NCI-H1092 treated with DMSO at 0.1 percent for 48 hours (cell line): ENCODE results near the gene IFI27.
"Not testable (repeated sequence)": the region's sequence is repeated elsewhere in the genome, so short reads cannot be mapped to it uniquely, and the experiment has no call there.

Experiments used
- DNase-seq: peaks from one replicate; lab custom pipeline; 2025; lab: John Stamatoyannopoulos, UW

IFI27 gene

DNA sequence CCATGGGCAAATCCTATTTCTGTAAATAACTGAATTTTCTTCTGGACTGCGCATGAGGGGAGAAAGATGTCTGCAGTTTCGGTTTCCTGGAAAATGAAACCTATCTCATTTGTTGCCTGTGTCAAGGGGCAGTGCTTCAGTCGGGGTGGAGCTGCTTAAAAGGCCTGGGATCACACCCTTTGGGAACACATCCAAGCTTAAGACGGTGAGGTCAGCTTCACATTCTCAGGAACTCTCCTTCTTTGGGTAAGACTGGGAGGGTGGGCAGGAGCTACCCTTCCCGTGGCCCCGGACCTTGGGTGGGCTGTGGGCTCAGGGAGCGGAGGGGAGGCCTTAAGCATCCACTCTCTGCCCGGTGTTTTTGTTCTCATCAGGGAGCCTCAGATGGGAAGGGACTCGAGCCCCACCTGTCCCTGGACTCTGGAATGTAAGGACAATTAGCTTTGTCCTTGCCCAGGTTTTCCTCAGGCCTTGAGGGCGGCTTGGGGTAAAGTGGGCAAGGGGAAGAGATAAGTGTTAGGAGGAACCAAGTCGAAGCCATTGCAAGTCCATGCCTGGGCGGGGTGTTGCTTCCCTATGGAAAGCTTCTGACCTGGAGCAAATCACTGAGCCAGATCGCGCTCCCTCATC lies at the start of gene IFI27:
TSS of gene IFI27 (plus strand) at position 185 of the 630 bp plus-strand sequence.
- DNase-seq, result no peak

DNA sequence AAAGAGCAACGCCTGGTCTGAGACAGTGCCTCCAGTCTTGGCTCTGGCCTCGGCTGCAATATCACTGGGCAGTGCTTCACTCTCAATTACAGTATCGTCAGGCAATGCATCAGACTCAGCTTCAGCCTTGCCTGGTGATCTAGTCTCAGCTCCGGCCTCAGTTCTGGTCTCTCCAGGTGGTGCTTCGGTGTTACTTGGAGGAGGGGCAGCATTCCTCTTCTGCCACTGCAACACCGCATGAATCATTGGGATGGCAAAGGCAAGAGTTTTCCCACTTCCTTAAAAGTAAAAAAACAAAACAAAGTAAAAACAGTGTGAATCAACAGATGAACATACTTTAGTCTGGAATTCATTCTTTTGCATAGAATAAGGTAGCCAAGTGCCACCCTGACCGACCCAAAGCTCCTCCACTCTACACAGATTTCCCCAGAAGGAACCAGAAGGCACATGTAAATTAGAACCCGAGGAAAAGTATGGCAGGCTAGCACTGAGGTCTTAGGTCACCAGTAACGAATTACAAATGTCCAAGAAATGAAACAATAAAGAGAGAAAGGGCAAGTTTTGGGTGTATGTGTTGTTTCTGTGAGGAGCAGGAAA lies 48.1 kb upstream of the IFI27 start:
- no peak for DNase-seq

DNA sequence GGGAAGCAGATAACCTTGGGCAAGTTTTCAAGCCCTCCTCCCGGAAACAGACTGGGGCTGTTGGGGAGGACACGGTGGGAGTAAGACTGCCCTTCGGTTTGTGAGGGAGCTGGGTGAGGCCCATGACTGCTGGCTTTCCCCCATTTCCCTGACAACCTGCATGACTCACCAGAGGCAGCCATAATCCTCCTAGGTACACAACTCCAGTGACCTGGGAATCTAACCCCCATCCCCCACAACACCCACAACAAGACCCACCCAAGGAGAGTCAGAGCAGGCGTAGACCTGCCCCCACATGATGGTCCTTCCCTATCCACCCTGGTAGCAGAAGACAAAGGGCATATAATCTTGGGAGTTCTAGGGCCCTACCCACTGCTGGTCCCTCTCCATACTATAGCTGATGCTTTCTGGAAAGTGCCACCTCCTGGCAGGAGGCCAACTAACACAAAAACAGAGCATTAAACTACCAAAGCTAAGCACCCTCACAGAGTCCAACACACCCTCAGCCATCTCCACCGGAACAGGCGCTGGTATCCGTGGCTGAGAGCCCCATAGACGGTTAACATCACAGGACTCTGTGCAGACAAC lies 44.4 kb upstream of the IFI27 start:
- DNase-seq, result peak; percentile 3

DNA sequence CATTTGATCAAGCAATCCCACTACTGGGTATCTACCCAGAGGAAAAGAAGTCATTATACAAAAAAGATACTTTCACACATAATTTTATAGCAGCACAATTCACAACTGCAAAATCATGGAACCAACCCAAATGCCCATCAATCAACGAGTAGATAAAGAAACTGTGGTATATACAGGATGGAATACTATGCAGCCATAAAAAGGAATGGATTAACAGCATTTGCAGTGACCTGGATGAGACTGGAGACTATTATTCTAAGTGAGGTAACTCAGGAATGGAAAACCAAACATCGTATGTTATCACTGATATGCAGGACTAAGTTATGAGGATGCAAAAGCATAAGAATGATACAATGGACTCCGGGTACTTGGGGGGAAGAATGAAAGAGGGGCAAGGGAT lies 38.5 kb upstream of the IFI27 start:
- not testable (repeated sequence) for DNase-seq

DNA sequence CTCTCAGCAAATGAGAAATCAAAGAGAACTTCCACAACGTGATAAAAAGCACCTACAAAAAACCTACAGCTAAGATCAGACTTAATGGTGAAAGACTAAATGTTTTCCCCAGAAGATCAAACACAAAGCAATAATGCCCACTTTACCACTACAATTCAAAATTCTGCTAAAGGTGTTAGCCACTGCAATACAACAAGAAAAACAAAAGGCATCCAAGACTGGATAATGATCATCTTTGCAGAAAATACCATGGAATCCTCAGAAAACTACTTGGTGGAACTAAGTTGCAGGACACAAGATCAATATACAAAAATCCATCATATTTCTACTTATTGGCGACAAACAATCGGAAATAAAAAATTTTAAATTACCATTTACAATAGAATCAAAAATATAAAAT lies 36.0 kb upstream of the IFI27 start:
- DNase-seq, result no peak

DNA sequence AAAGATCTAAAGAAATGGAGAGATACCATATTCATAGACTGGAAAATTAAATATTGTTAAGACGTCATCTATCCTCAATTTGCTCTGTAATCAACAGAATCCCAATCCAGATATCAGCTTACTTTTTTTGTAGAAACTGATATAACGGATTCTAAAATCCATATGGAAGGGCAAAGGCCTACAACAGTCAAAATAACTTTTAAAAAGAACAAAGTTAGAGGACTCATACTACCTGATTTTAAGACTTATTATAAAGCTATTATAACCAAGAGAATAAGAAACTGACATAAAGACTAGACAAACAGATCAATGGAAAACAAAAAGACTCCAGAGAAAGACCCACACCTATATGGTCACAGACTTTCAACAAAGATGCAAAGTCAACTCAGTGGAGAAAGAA lies 35.5 kb upstream of the IFI27 start:
- DNase-seq, result no peak

DNA sequence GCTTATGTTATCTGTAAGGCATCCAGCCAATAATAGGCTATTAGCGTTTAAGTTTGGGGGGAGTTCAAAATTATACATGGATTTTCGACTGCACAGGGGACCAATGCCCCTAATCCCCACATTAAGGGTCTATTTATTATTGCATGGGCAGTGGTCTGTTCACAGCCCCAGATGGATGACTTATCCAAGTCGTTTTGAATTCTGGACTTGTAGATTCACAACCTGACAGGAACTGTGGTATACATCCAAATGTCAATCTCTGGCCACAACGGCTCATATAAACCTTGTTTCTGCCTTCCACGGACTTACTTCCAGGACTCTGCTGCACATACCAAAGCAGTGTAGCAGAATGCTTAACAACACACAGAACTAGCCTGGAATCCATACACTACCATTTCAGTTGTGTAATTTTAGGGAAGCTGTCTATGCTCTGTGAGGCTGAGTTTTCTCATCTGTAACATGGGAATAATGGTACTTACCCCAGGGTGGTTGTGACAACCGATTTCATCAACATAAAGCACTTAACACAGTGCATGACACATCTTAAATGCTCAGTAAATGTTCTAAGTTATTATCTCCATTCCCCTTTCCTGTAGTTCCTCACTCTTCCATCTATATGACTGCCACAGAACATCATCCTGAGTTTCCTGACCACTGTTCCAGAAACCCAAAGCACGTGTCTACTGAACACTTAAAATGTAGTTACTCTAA lies 33.3 kb upstream of the IFI27 start:
- DNase-seq, result no peak

DNA sequence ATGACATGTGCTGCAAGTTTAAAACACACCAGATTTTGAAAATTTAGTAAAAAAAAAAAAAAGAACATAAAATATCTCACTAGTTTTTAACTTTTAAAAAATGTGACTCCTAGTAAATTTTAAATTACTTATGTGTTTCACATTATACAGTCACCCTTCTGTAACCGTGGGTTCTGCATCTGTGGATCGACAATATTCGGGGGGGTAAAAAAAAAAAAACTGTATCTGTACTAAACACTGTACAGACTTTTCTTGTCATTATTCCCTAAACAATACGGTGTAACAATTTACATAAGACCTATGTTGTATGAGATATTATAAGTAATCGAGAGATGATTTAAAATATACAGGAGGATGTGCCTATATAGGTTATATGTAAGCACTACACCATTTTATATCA lies 32.7 kb upstream of the IFI27 start:
- no peak for DNase-seq

DNA sequence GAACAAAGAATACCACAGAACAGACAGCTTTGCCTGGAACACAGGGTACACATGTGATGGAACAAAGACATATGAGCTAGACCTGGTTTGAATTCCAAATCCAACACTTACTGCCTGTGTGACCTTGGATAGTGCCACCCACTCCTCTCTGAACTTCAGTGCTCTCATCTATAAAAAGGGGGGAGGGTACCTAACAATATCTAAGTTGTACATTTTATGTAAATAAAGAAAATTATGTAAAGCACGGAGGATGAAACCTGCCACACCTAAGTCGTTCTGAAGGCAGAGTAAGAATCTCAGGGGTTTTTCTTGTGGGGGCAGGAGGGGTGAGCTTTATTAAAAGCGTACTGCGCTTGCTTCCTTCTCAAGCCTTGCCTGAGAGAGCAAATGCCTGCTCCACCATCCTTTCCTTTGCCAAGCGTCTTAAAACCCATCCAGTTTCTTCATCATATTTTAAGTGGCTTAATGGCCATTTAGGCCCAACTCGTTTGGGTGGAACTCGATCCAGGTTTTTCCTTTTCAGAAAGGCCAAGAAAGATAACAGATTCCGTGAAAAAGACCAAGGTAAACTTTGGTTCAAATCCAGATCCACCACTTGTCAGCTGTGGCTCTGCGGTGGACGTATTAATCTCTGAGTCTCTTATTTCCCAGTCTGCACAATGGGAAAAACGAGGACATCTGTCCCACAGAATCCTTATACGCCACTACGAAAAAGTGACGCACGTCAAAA lies 30.5 kb upstream of the IFI27 start:
- DNase-seq, result no peak

DNA sequence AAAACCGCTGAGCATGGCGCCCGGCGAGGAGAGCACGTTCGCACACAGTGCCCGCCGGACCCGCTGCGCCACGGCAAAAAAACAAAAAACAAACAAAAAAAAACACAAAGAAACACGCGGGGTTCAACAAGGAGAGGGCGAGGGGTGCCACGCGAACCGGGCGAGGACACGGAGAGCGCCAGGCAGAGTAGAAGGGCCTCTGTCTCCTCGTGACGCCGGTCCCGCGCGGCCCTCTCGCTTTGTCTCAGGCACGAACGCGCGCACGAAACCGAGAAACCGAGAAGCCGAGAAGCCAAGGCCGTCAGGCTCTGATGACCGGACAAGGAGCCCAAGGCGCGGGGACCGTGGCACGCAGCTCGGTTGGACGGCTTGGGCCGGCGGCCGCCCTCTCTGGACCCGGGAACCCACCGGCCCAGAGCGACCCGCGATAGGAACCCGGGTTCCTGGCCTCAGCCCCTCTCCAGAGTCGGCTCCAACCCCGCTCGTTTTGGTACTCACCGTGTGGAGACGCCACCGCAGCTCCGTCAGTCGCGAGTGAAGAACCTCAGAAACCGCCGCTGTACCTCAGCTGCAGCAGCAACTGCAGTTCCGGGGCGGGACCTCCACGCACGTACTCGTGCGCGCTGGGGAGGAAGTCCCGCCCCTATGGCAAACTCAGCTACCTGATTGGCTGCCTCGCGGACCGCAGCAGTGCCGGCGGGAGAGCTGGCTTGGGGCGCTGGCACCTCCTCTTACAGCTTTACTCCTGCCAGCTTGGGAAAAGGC lies 29.7 kb upstream of the IFI27 start, which contains the start of the genes DDX24 and IFI27L1:
TSS of gene DDX24 (minus strand) at position 582 of the 765 bp plus-strand sequence. CDS start 1,460 bp downstream, outside the sequence.
TSS of gene IFI27L1 (plus strand) at position 690 of the 765 bp plus-strand sequence. CDS start 15,628 bp downstream, outside the sequence.
- peak; percentile 91 for DNase-seq

DNA sequence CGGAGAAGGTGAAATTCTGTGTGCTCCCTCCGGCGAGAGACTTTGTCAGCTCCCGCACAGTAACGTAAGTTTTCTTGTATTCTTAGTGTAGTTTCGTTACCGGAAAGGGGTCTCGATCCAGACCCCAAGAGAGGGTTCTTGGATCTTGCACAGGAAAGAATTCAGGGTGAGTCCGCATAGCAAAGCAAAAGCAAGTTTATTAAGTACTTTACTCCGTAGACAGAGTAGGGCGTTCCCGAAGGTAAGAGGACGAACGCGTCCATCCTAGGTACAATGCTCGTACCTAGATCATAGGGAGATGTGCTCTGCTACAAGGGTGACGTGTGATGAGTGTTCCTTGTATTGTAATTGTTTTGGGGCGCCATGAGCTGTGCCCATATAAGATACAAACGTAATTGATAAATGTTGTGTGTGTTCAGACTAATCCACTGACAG lies 29.1 kb upstream of the IFI27 start:
- DNase-seq, result no peak

DNA sequence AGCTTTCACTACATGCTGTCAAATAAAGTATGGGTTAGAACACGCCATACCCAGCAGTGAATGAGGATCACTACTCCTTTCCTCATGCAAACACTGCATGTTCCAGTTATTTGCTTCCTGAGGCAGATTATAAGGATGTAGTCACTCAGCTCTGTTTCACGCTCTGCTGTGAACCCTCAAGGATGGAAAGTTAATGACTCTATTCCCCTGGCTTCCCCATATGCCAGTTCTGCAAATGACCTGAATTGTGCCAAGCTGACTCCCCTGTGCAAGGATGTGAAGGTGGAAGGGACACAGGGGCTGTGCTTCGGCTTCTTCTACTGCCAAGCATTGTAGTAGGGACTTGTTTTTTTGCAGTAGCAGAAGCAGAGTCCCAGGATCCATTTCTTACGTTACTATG lies 22.6 kb upstream of the IFI27 start:
- DNase-seq, result no peak

DNA sequence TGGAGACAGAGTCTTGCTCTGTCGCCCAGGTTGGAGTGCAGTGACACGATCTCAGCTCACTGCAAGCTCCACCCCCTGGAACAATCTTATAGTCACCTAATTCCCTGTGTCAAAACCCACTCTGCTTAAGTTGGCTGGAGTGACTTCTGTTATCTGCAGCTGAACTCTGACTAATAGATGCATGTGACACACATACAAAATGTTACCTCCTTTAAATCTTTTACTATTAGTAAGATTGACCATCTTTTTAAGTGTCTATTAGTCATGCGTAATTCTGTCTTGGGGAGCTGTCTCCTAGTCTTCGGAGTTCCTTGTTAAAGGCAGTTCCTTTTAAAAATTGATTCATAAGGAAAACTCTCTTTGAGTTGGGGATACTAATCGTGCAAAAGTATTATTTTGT lies 22.0 kb upstream of the IFI27 start:
- DNase-seq, result no peak

DNA sequence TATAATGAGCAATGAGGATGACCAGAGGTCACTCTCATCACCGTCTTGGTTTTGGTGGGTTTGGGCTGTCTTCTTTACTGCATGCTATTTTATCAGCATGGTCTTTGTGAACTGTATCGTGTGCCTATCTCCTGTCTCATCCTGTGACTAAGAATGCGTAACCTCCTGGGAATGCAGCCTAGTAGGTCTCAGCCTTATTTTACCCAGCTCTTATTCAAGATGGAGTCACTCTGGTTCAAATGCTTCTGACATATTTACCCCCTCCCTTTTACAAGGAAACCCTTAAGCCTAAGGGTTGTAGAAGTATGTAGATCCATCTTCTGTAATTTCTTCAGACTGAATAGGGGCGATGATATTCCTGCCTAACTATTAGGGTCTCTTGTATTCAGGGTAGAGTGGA lies 21.1 kb upstream of the IFI27 start:
- no peak for DNase-seq

DNA sequence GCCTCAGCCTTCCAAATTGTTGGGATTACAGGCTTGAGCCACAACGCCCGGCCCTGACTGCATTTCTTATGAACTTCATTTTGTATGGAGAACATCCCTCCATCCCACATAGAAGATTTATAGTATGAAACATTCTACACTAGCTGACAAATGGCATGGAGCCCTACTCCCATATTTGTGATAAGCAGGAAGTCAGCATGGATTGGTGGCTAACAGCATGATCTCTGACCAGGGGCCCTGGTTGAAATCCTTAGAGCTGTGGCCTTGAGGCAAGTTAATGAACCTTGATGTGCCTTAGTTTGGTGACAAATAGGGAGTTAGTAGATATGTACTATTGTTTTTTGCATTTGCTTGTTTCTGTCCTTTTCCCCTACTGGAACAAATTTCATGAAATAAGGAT lies 17.1 kb upstream of the IFI27 start:
- DNase-seq, result no peak

DNA sequence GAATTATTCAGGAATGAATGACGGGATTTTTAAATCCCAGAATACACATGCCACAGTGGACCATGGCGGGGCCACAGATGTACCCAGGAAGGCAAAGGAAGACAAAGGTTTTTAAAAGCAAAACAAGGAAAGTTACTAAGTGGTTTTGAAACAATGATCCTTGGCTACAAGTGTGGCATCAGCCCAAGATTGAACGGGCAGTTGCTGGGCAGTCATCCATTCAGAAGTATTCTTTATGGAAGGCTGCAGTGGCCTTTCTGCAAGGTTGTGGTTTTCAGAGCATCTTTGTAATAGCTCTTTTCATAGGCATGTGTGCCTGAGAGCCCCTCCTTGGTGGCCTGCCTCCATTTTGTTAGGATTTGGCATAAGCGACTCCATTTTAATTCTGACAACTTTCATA lies 13.4 kb upstream of the IFI27 start:
- DNase-seq, result no peak

DNA sequence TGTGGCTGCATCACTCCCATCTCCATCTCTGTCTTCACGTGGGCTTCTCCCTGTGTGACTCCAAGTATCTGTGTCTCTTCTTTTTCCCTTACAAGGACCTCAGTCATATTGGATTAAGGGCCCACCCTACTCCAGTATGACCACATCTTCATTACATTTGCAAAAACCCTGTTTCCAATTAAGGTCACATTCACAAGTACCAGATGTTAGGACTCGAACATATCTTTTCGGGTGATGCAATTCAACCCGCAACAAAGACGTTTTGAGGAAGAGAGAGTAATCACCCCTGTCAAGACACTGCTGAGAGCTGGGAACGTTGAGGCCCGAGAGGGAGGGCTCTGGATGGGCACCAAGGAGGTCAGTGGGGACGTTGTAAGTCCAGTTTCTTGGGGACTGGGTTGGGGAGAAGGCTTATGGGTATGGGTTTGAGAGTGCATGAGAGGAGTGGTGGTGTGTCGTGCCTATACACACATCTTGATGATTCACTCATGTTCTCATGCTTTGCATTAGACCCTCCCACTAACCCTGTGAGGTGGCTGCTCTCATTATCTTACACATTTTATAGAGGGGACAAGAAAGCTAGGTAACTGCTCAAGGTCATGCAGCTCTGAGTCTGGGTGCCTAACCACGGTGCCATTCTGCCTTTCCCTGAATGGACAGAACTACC lies 12.1 kb upstream of the IFI27 start:
- no peak for DNase-seq

DNA sequence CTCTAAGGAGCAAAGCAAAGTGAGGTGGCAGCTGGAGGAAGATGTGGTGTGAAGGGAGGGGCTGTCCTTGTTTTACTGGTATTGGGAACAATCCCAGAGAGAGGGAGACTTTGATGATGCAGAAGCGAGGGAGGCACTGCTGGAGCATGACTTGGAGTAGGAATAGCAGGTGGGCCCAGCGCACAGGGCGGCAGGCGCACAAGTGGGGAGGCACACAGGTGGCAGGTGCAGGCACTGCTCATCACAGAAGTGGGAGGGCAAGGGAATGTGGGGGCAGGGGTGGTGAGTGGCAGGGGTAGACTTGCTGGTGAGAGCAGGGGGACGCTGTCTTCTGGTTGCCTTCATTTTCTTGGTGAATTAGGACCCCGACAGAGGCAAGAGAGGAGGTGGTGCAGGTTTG lies 11.5 kb upstream of the IFI27 start:
- DNase-seq, result no peak

DNA sequence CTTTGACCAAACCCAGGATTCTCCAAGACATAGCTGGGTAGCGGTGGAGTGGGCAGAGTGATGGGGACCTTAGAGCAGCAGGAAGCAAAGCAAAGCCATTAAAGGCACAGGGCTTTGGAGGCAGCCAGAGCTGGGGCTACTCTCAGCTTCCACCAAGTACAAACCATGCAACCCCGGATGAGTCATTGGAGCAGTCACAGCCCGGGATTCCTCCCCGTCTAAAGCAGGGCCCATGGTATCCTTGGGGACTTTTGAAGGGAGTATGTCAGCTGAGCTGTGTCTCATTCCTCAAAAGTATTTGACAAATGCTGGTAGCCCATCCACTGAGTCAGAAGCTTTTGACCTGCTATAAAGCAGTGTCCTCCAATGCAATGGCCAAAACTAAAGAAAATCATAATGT lies 9.7 kb upstream of the IFI27 start:
- DNase-seq, result no peak

DNA sequence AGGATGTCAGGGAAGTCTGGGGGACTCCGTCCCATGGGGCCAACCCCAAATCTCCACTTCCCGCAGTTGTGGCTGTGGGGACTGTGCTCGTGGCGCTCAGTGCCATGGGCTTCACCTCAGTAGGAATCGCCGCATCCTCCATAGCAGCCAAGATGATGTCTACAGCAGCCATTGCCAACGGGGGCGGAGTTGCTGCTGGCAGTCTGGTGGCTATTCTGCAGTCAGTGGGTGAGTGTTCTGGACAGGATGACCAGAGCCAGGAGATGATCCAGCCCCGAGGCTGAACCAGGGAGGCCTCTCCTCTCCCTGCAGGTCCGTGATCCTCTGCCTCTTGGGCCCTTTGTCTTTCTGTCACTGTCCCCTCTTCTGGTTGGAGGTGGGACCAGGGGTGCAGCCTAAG lies 8.8 kb upstream of the IFI27 start:
- no peak for DNase-seq
